GM06990 (cell line): ENCODE measurements around the gene GALNT12.

Experiments used
- DNase-seq: peaks from one replicate; pipeline ENCODE4 v3.0.0-alpha.2; 2011; ENCODE audit not compliant: insufficient read length; ENCODE audit errors: extremely low read depth
- H3K27me3 ChIP-seq: replicated peaks from 2 replicates; pipeline ENCODE4 v1.6.0; 2011; ENCODE audit warnings: low read length; ENCODE audit not compliant: control insufficient read depth, insufficient read depth
- H3K36me3 ChIP-seq: 2 replicates; pipeline ENCODE4 v1.5.1; 2011; ENCODE audit warnings: low read length; ENCODE audit not compliant: control insufficient read depth, insufficient read depth
- H3K4me3 ChIP-seq: replicated peaks from 2 replicates; pipeline ENCODE4 v1.5.1; 2011; ENCODE audit warnings: low read depth, mild to moderate bottlenecking, control low read depth, low read length
- TF ChIP-seq, protein P1 (sequence below): IDR thresholded peaks from 2 replicates; pipeline ENCODE4 v1.5.1; 2011; ENCODE audit warnings: low read length, control low read depth, mild to moderate bottlenecking, inconsistent platforms; ENCODE audit not compliant: insufficient read depth, poor library complexity, severe bottlenecking

The GALNT12 gene

DNA sequence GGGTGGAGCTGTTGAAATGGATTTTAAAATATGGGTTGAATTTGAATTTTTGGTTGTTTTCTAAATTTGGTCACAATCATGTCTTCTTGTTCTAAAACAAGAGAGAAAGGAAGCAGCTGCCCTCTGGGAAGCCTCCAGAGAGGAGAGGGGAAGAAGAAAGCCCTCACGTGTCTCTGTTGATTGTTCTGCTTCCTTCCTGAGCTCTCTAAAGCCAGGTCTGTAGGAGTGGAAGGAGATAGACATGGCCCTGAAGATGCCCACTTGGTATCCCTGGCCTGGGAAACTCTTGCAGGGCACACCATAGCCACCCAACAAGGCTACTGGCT, 59.6 kb downstream of the GALNT12 start:
- no peaks in the 10 kb centered on the region for H3K36me3 ChIP-seq

DNA sequence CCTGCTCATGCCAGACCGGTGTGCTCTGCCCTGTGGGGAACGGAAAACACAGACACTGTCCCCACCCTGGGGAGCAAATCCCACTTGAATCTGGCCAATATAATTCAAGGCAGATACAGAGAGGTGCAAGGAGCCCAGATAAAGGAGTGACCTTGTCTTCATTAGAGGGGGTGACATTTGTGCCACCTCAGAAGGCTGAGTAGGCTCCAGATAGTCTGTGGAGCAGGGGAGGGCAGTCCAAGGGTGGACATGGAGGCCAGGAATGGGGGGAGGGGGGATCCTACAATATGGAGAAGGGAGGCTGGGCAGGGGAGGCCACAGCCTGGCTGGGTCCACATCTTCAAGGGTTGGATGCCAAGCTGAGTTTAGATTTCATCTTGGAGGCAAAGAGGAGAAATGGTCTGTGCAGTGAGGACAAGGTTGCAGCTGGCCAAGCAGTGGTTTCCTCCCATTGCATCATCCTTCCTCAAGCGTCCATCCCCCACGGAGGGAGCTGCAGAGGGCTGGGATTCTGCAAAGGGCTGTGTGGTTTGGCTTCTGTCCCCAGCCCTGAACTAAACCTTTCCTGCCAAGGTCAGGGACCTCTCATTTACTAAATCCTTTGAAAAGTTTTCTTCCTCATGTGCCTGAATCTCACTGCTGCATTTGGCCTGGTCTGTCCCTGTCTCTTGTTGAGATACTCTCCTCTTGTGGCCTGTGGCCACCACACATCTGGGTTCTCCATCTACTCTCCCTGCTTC, 60.1 kb downstream of the GALNT12 start:
- Histone ChIP-seq H3K4me3 (no peak overlapping the region), H3K36me3 (no peaks in the 10 kb centered on the region), H3K27me3 (peaks cover 3% of the 10 kb centered on the region)
- DNase-seq, result no peak
- TF ChIP-seq, protein P1, sequence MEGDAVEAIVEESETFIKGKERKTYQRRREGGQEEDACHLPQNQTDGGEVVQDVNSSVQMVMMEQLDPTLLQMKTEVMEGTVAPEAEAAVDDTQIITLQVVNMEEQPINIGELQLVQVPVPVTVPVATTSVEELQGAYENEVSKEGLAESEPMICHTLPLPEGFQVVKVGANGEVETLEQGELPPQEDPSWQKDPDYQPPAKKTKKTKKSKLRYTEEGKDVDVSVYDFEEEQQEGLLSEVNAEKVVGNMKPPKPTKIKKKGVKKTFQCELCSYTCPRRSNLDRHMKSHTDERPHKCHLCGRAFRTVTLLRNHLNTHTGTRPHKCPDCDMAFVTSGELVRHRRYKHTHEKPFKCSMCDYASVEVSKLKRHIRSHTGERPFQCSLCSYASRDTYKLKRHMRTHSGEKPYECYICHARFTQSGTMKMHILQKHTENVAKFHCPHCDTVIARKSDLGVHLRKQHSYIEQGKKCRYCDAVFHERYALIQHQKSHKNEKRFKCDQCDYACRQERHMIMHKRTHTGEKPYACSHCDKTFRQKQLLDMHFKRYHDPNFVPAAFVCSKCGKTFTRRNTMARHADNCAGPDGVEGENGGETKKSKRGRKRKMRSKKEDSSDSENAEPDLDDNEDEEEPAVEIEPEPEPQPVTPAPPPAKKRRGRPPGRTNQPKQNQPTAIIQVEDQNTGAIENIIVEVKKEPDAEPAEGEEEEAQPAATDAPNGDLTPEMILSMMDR, result no peak

More for the DNA sequence above, 59.6 kb downstream of the GALNT12 start:
- no peak for DNase-seq
- TF ChIP-seq, protein P1, result no peak
- H3K4me3 ChIP-seq, result no peak overlapping the region
- H3K27me3 ChIP-seq, result peaks cover 3% of the 10 kb centered on the region

DNA sequence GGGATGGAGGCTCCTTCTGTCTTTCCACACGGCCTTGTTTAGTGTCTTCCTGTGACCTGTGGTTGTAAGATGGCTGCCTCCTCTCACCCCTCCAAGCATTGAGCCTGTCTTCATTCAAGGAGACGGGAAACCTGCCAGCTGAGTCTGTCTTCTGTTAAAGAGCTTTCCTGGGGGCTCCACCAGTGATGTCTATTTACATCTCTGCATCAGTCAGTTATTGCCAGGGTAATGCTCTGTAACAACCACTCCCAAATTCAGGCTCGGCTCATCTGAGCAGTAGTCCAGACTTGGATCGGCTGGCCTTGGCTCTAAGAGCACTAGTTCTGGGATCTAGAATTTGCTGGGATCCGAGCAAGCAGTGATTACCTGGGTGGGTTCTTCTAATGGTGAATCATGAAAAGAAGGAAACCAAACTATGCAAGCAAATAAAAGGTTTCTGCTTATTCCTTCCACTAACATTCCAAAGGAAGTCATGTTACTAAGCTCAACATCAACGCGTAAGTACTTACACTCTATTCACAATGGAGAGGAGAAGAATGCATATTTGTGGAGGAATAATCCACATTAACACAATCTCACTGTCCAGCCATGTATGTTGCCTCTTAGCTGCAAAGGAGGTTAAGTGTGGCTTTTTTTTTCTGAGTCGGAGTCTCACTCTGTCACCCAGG, 61.7 kb downstream of the GALNT12 start:
- H3K27me3 ChIP-seq, result peaks cover under 1% of the 10 kb centered on the region; the same call in 1 of the 2 replicates
- H3K4me3 ChIP-seq, result no peak overlapping the region
- TF ChIP-seq, protein P1, result no peak
- DNase-seq, result no peak
- no peaks in the 10 kb centered on the region for H3K36me3 ChIP-seq

DNA sequence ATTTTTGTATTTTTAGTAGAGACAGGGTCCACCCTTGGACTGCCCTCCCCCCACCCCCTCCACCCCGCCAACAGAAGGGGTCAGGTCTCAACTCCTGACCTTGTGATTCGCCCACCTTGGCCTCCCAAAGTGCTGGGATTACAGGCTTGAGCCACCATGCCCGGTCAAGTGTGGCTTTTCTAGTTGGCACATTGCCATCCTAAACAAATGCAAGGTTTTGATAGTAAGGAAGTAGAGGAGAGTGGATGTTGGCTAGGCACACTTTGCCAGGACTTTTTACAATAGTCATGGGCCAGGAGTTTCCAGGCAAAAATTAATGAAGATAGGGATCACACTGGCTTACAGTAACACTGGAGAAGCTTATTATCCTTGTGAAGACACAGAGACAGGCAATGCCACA, 62.4 kb downstream of the GALNT12 start:
- TF ChIP-seq, protein P1, result no peak
- Histone ChIP-seq H3K27me3 (no peaks in the 10 kb centered on the region), H3K36me3 (no peaks in the 10 kb centered on the region), H3K4me3 (no peak overlapping the region)
- DNase-seq, result no peak

DNA sequence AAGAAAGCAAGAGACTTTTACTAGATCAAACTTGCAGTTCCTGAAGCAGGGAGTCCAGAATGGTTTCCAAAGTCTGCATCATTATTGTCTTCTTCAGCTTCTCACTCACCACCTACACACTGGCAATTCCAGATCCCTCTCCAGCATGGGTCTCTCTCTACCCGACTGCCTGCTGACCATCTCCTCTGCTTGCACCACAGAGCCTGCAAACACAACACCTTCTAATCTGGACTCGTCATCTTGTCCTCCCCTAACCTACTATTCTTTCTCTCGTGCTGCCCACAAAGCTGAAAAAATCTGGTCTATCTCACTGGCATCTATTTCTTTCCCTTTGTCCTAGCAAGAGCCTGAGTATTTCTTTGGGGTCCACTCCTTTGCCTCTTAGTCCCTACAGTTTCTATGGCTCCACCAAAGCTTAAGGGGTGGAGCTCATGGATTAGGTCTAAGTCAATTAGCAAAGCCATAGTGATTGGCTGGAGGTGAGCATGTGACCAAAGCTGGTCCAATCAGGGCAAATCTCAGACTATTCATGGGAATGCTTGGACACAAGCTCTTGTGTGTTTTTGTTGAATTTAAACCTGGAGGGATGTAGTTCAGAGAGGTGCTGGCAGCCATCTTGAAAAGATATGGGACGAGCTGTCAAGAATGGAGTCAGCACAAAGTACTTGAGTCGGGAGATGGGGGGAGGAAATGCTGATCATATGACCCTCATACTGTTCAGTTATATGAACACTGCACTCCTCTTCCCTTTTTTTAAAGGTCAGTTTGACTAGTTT, 63.5 kb downstream of the GALNT12 start:
- Histone ChIP-seq H3K4me3 (no peak overlapping the region), H3K27me3 (no peaks in the 10 kb centered on the region; the same call in 1 of the 2 replicates), H3K36me3 (no peaks in the 10 kb centered on the region)
- DNase-seq, result no peak
- TF ChIP-seq, protein P1, result no peak
